Heart left ventricle (tissue), 16 donors: ENCODE measurements around the gene IGSF9. TPM values are rescaled to one million over a fixed set of nuclear protein-coding genes. Genes with fewer than 3 reads are reported as not detected.
A peak's percentile ranks its signal among the peaks of the same experiment; 100 is the strongest.

Experiments
- ATAC-seq, 4 donors: fragments of 200-7000 bp; cut with Tn5 transposase; one replicate each; pipeline ENCODE4 v1.9.1; 2020 to 2022; ENCODE audit warnings: moderate library complexity in 4 of 4, mild to moderate bottlenecking in 3 of 4, moderate number of reproducible peaks in 1 of 4
- DNase-seq, 5 donors: peaks; one replicate each; pipeline ENCODE4 v3.0.0-alpha.2; 2020
- H3K27ac ChIP-seq, 12 donors: fragments of 200-600 bp; sonication (generic) in 4 of 12; one replicate each; pipeline versions ENCODE4 v1.5.0 to v1.8.0; 2016 to 2022; ENCODE audit warnings: mild to moderate bottlenecking in 2 of 12
- H3K27me3 ChIP-seq, 9 donors: fragments of 200-600 bp; sonication (generic) in 2 of 9; one replicate each; pipeline versions ENCODE4 v1.5.1 to v1.8.0; 2016 to 2022; ENCODE audit warnings: mild to moderate bottlenecking in 3 of 9
- H3K36me3 ChIP-seq, 9 donors: fragments of 200-600 bp; sonication (generic) in 2 of 9; one replicate each; pipeline versions ENCODE4 v1.5.0 to v1.8.0; 2018 to 2022; ENCODE audit warnings: mild to moderate bottlenecking in 2 of 9
- H3K4me1 ChIP-seq, 12 donors: fragments of 200-600 bp; sonication (generic) in 4 of 12; one replicate each; pipeline versions ENCODE4 v1.5.0 to v1.8.0; 2016 to 2022; ENCODE audit warnings: mild to moderate bottlenecking in 3 of 12
- H3K4me3 ChIP-seq, 12 donors: fragments of 200-600 bp; sonication (generic) in 4 of 12; one replicate each; pipeline versions ENCODE4 v1.5.0 to v1.8.0; 2017 to 2022; ENCODE audit warnings: mild to moderate bottlenecking in 9 of 12, moderate library complexity in 4 of 12
- H3K9me3 ChIP-seq, 12 donors: fragments of 200-600 bp; sonication (generic) in 4 of 12; one replicate each; pipeline versions ENCODE4 v1.5.0 to v1.8.0; 2016 to 2022; ENCODE audit warnings: mild to moderate bottlenecking in 1 of 12
- CTCF ChIP-seq, 12 donors: fragments of 200-600 bp; sonication (generic) in 4 of 12; IDR thresholded peaks; one replicate each; pipeline versions ENCODE4 v1.5.0 to v1.8.0; 2018 to 2022; ENCODE audit warnings: antibody characterized with exemption in 12 of 12, mild to moderate bottlenecking in 5 of 12
- POLR2A ChIP-seq, 2 donors: fragments of 450-650 bp; IDR thresholded peaks; one replicate each; pipeline ENCODE4 v1.6.1; 2017; ENCODE audit warnings: antibody characterized with exemption in 2 of 2, mild to moderate bottlenecking in 2 of 2, moderate library complexity in 2 of 2
- WGBS, 4 donors: extraction: QIAGEN DNeasy Blood & Tissue Kit in 2 of 4; methylation state at CpG; one replicate each; pipeline versions ENCODE4 v1.1.5 to v1.1.7; 2013 to 2018; 5-methylcytosine and 5-hydroxymethylcytosine counted together
- intact Hi-C, 10 donors: fragments of 100-400 bp; cut with DNase I; formaldehyde crosslinking; loops; one replicate each; pipeline versions ENCODE4 v1.11.1 to v1.14.2; 2022
- polyA plus RNA-seq, 2 donors: library from polyadenylated mRNA; stranded (reverse); fragments of 200-250 nt; gene quantifications; one replicate each; pipeline ENCODE4 v1.2.3, GENCODE V29; 2013
- total RNA-seq, 9 donors: library from RNA; depleted of rRNA in 2 of 9; stranded (reverse); fragments of >200 nt in 2 of 9; fragmentation: NEBNext Ultra II Directional in 3 of 9; extraction: Animal tissue kit (Norgen Biotek cat#: 25700) in 3 of 9; gene quantifications; one replicate each; pipeline versions ENCODE4 v1.1.0 to v1.2.4, GENCODE V29; 2016 to 2023
- donor health status: ischemic (EF 13 %, LVEDD 7.1; RV severe dilation, severe dysfunction).
- donor health status: healthy with polysubstance abuse.
- donor health status: DM: no; HTN: yes; CAD: no.
- donor health status: DM: no; HTN: no; CAD: no.
- donor health status: ischemic (EF 25% LVEDD 6.9; RV normal size, moderate dysfunction).
- donor health status: ischemic (EF 25% LVEDD 5.7; RV mildly dilated, moderate dysfunction).
- donor health status: healthy.
- donor health status: DM: yes; HTN: yes; CAD: no.
- donor health status: ischemic (EF 35%, LVEDD 5.7; RV mildly dilated, moderate dysfunction).
- donor health status: nonischemic (EF 11% LVEDD 7.7; RV severe dilation, severe dysfunction).
- donor health status: DM: yes; HTN: yes; CAD: no.
- donor health status: PGD.
- donor health status: ischemic (EF 29% LVEDD 5.4; RV normal size, mild dysfunction).
- donor health status: nonischemic (EF 23%, LVEDD 6.1; RV moderate dilation, normal function).

Gene IGSF9
- total and polyA plus RNA-seq, 11 donors = 0.06 to 4.8 (median 0.12) TPM; not detected in 6

GRCh38 chr1:159929155-159930051, 16.0 kb downstream of the IGSF9 start:
- H3K4me3 ChIP-seq = no peak overlapping the region
- no peaks in the 10 kb centered on the region for H3K27me3 ChIP-seq
- 77 to 88% (median 81%) methylated on average over 37 to 48 of the region's 48 CpGs for WGBS, 4 donors
- no peak for ATAC-seq
- no peaks in the 10 kb centered on the region for H3K36me3 ChIP-seq
- TF ChIP-seq POLR2A (IDR thresholded peaks at IDR 0.05) (no peak), CTCF (IDR thresholded peaks at IDR 0.05) (no peak)
- H3K27ac ChIP-seq = no peak overlapping the region
- no peaks in the 10 kb centered on the region for H3K9me3 ChIP-seq
- H3K4me1 ChIP-seq = peaks cover 0 to 14% (median 10%) of the 10 kb centered on the region in 12 donors
- intact Hi-C loops = loop anchor here in 6 of 10 donors (5.0 to 10.0 kb wide), 5 partner anchors 37 to 915 kb away; no protein-coding TSS in a partner anchor
- peak in 1 of 5 donors; percentile 50 for DNase-seq

- 96 to 97% (median 97%) methylated on average over 13 to 18 of the region's 18 CpGs for WGBS, 4 donors
- intact Hi-C loops = loop anchor here in 5 of 10 donors (5.0 to 10.0 kb wide), 3 partner anchors 74 to 914 kb away; no protein-coding TSS in a partner anchor
- Histone ChIP-seq H3K9me3 (no peaks in the 10 kb centered on the region), H3K27ac (no peak overlapping the region), H3K4me1 (peaks cover 0 to 17% (median 10%) of the 10 kb centered on the region in 12 donors), H3K4me3 (no peak overlapping the region), H3K36me3 (no peaks in the 10 kb centered on the region), H3K27me3 (no peaks in the 10 kb centered on the region)
- peak in 1 of 5 donors; percentile 25 for DNase-seq
- no peak for ATAC-seq
- no peak for TF ChIP-seq POLR2A (IDR thresholded peaks at IDR 0.05)
These were observed 16.8 kb downstream of the IGSF9 start for GRCh38 chr1:159928491-159929050.

- peaks cover 0 to 23% (median 10%) of the 10 kb centered on the region in 12 donors for H3K4me1 ChIP-seq
- no peak for ATAC-seq
- H3K4me3 ChIP-seq = no peak overlapping the region
- 80 to 88% (median 83%) methylated on average over 13 of the region's 13 CpGs for WGBS, 4 donors
- DNase-seq = peak in 1 of 5 donors; percentile 20
- H3K27ac ChIP-seq = no peak overlapping the region
- H3K36me3 ChIP-seq = no peaks in the 10 kb centered on the region
- TF ChIP-seq POLR2A (IDR thresholded peaks at IDR 0.05) (no peak), CTCF (IDR thresholded peaks at IDR 0.05) (no peak)
- H3K9me3 ChIP-seq = no peaks in the 10 kb centered on the region
- H3K27me3 ChIP-seq = no peaks in the 10 kb centered on the region
- intact Hi-C loops = loop anchor here in 5 of 10 donors (5.0 to 10.0 kb wide), 3 partner anchors 73 to 913 kb away; no protein-coding TSS in a partner anchor
These were observed 17.5 kb downstream of the IGSF9 start for GRCh38 chr1:159927849-159928431.

GRCh38 chr1:159927211-159927848, 18.1 kb downstream of the IGSF9 start:
- WGBS, 4 donors = 91 to 97% (median 95%) methylated on average over 15 to 16 of the region's 16 CpGs
- intact Hi-C loops = loop anchor here in 5 of 10 donors (5.0 to 10.0 kb wide), 3 partner anchors 73 to 913 kb away; no protein-coding TSS in a partner anchor
- DNase-seq (peak in 1 of 5 donors; percentile 15), ATAC-seq (no peak)
- H3K4me3 ChIP-seq = no peak overlapping the region
- no peak overlapping the region for H3K27ac ChIP-seq
- no peaks in the 10 kb centered on the region for H3K9me3 ChIP-seq
- no peaks in the 10 kb centered on the region for H3K27me3 ChIP-seq
- peaks cover 0 to 29% (median 14%) of the 10 kb centered on the region in 12 donors for H3K4me1 ChIP-seq
- H3K36me3 ChIP-seq = no peaks in the 10 kb centered on the region
- no peak for TF ChIP-seq POLR2A (IDR thresholded peaks at IDR 0.05)
- TF ChIP-seq CTCF (IDR thresholded peaks at IDR 0.05) = no peak
